ENCODE results near the gene HOXD3. TPM values are rescaled to one million over a fixed set of nuclear protein-coding genes. Genes with fewer than 3 reads are reported as not detected.

HOXD3 gene
- total and polyA plus RNA-seq, 2 of the 8 experiments (the other 6 are each of a cell fraction or from before 2014, with no cell fraction given): not detected

GRCh38 chr2:176212276-176212675 is 55.2 kb downstream of the HOXD3 start:
- POLR2A ChIA-PET (ENCODE audit: partially characterized antibody): no interaction called here
- no peak overlapping the region for H2BK5ac ChIP-seq (ENCODE audit: low read depth, low read length)
- H3K18ac ChIP-seq (ENCODE audit: extremely low read depth, low read length): no peak overlapping the region
- no peak overlapping the region for H3K27ac ChIP-seq (ENCODE audit: low read depth, low read length)
- no peaks in the 10 kb centered on the region for H3K36me3 ChIP-seq (ENCODE audit: control insufficient read depth in 2 of 4, insufficient read depth in 4 of 4, low read length in 3 of 4)
- no peak overlapping the region for H3K14ac ChIP-seq (ENCODE audit: insufficient read length)
- H3K79me2 ChIP-seq (ENCODE audit: control insufficient read depth in 1 of 2, insufficient read depth in 2 of 2, low read length in 2 of 2): no peaks in the 10 kb centered on the region
- H3K27me3 ChIP-seq (replicated peaks in 1 of 4; ENCODE audit: control insufficient read depth in 3 of 4, extremely low read depth in 1 of 4, insufficient read depth in 3 of 4, low read length in 3 of 4): no peaks in the 10 kb centered on the region
- H3K4me2 ChIP-seq (ENCODE audit: insufficient read depth in 1 of 2, low read depth in 2 of 2, low read length in 2 of 2): no peak overlapping the region
- no peak overlapping the region for H3K4me3 ChIP-seq (ENCODE audit: extremely low read depth in 1 of 4, insufficient read depth in 2 of 4, low read depth in 3 of 4, low read length in 4 of 4)
- H3K23ac ChIP-seq (ENCODE audit: insufficient read length): no peak overlapping the region
- no peak overlapping the region for H4K91ac ChIP-seq (replicated peaks; ENCODE audit: insufficient read length, low read length)
- no peak overlapping the region for H2AK5ac ChIP-seq (ENCODE audit: low read depth, low read length)
- no peak for FAIRE-seq
- CTCF ChIA-PET (ENCODE audit: partially characterized antibody): interaction anchor here (0.7 to 1.0 kb wide), 2 partner anchors 22 to 71 kb away, joined by 3 to 4 read pairs; no protein-coding TSS in a partner anchor
- H2BK15ac ChIP-seq (ENCODE audit: low read length): no peak overlapping the region
- no peak overlapping the region for H2BK12ac ChIP-seq (ENCODE audit: low read depth, low read length)
- H4K20me1 ChIP-seq (replicated peaks in 1 of 2; ENCODE audit: control insufficient read depth in 1 of 2, insufficient read depth in 2 of 2, low read length in 2 of 2): no peaks in the 10 kb centered on the region
- H4K8ac ChIP-seq (ENCODE audit: extremely low read depth, insufficient read depth, low read length): no peak overlapping the region
- H2BK120ac ChIP-seq (replicated peaks; ENCODE audit: low read depth, low read length): no peak overlapping the region
- no peaks in the 10 kb centered on the region for H3K4me1 ChIP-seq (replicated peaks in 1 of 4; ENCODE audit: control insufficient read depth in 3 of 4, insufficient read depth in 4 of 4, low read length in 3 of 4)
- no peak overlapping the region for H3K9ac ChIP-seq (replicated peaks in 1 of 4; ENCODE audit: extremely low read depth in 1 of 4, low read depth in 3 of 4, low read length in 3 of 4)
- no peak overlapping the region for H4K5ac ChIP-seq (ENCODE audit: insufficient read length, low read depth, low read length)
- peak overlapping the region; percentile 55; the same call in 1 of the 2 replicates for H2AFZ ChIP-seq (ENCODE audit: low read length)
- H2BK20ac ChIP-seq (ENCODE audit: low read length): no peak overlapping the region
- H3K56ac ChIP-seq (replicated peaks; ENCODE audit: insufficient read length, low read depth, low read length): no peak overlapping the region
- H3K4ac ChIP-seq (replicated peaks; ENCODE audit: insufficient read length, low read depth, low read length): no peak overlapping the region
- no peaks in the 10 kb centered on the region for H3K23me2 ChIP-seq (ENCODE audit: low read depth, low read length)
- DNase-seq (ENCODE audit: low read depth in 1 of 2, low spot score in 2 of 2): no peak
- no peaks in the 10 kb centered on the region for H3K9me3 ChIP-seq (ENCODE audit: insufficient read depth in 2 of 2, low read depth in 1 of 2, low read length in 1 of 2)
- H3K79me1 ChIP-seq (ENCODE audit: low read depth, low read length): no peaks in the 10 kb centered on the region
- TF ChIP-seq, protein P1, sequence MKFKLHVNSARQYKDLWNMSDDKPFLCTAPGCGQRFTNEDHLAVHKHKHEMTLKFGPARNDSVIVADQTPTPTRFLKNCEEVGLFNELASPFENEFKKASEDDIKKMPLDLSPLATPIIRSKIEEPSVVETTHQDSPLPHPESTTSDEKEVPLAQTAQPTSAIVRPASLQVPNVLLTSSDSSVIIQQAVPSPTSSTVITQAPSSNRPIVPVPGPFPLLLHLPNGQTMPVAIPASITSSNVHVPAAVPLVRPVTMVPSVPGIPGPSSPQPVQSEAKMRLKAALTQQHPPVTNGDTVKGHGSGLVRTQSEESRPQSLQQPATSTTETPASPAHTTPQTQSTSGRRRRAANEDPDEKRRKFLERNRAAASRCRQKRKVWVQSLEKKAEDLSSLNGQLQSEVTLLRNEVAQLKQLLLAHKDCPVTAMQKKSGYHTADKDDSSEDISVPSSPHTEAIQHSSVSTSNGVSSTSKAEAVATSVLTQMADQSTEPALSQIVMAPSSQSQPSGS (IDR thresholded peaks at IDR 0.05; ENCODE audit: low read length): no peak
- TF ChIP-seq, protein P2, sequence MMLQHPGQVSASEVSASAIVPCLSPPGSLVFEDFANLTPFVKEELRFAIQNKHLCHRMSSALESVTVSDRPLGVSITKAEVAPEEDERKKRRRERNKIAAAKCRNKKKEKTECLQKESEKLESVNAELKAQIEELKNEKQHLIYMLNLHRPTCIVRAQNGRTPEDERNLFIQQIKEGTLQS (IDR thresholded peaks at IDR 0.05; ENCODE audit: insufficient read depth, low read depth, low read length): no peak
- no peak for TF ChIP-seq GABPA (IDR thresholded peaks at IDR 0.05; ENCODE audit: borderline replicate concordance, insufficient read depth, low read length)
- no peak for TF ChIP-seq TBP (IDR thresholded peaks at IDR 0.05; ENCODE audit: low read depth, low read length)
- TF ChIP-seq SIN3A (conservative IDR thresholded peaks at IDR 0.05 in 1 of 2, IDR thresholded peaks at IDR 0.05 in 1 of 2; ENCODE audit: low read depth in 1 of 2, low read length in 2 of 2): no peak
- no peak for TF ChIP-seq SIRT6 (IDR thresholded peaks at IDR 0.05; ENCODE audit: low read length)
- TF ChIP-seq, protein P3, sequence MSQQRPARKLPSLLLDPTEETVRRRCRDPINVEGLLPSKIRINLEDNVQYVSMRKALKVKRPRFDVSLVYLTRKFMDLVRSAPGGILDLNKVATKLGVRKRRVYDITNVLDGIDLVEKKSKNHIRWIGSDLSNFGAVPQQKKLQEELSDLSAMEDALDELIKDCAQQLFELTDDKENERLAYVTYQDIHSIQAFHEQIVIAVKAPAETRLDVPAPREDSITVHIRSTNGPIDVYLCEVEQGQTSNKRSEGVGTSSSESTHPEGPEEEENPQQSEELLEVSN (IDR thresholded peaks at IDR 0.05): no peak
- TF ChIP-seq SRF (IDR thresholded peaks at IDR 0.05; ENCODE audit: low read depth, low read length): no peak
- TF ChIP-seq SP4 (IDR thresholded peaks at IDR 0.05; ENCODE audit: low read length): no peak
- no peak for TF ChIP-seq EP300 (IDR thresholded peaks at IDR 0.05; ENCODE audit: borderline replicate concordance in 1 of 2, low read depth in 2 of 2, low read length in 2 of 2)
- TF ChIP-seq CHD1 (IDR thresholded peaks at IDR 0.05; ENCODE audit: low read depth, low read length): no peak
- TF ChIP-seq CBX8 (IDR thresholded peaks at IDR 0.05; ENCODE audit: borderline replicate concordance, low read depth, low read length): no peak
